AG04449 (cell line): ENCODE measurements around the gene TMEM116.
"Not testable (repeated sequence)": the region's sequence is repeated elsewhere in the genome, so short reads cannot be mapped to it uniquely, and the experiment has no call there.

ENCODE experiments used
- CTCF ChIA-PET: fragments of 350-600 bp; formaldehyde crosslinking; extraction: SDS; loops from one replicate; lab custom pipeline; 2021; ENCODE audit warnings: antibody characterized with exemption; lab: Yijun Ruan, JAX
- POLR2A ChIA-PET: fragments of 400-600, 350-600 bp; formaldehyde crosslinking; extraction: SDS; loops from one replicate; lab custom pipeline; 2020; ENCODE audit warnings: antibody characterized with exemption, inconsistent platforms; lab: Yijun Ruan, JAX
- DNase-seq: peaks from one replicate; pipeline ENCODE4 v3.0.0-alpha.2; 2010; ENCODE audit warnings: low read depth, low spot score
- H3K4me3 ChIP-seq: 2 replicates; pipeline ENCODE4 v1.5.1; 2011; ENCODE audit warnings: low read depth, mild to moderate bottlenecking, control low read depth, low read length
- CTCF ChIP-seq: IDR thresholded peaks from one replicate; pipeline ENCODE4 v1.5.1; 2011; ENCODE audit warnings: mild to moderate bottlenecking, moderate library complexity, low read length, control low read depth, inconsistent platforms; ENCODE audit not compliant: insufficient read depth; ENCODE audit errors: missing control alignments

TMEM116 gene

GRCh38 chr12:112012775-112013600, at the start of gene TMEM116, which contains the start of gene ERP29:
TMEM116 (minus strand) TSS chr12:112013165; CDS start chr12:112005270, 7,895 bp downstream.
ERP29 (plus strand) TSS chr12:112013426; CDS start chr12:112013466, 40 bp downstream.
- peak within 1 kb of the TSS; percentile 96 for H3K4me3 ChIP-seq
- peak; percentile 71 for TF ChIP-seq CTCF
- POLR2A ChIA-PET: interaction anchor here (1.3 to 1.4 kb wide), 2 partner anchors 9 to 112 kb away, joined by 4 read pairs; partner anchors contain the start of gene TRAFD1
- DNase-seq: peak; percentile 84
- CTCF ChIA-PET: interaction anchor here (1.0 to 2.9 kb wide), 7 partner anchors 9 to 68 kb away, joined by 3 to 21 read pairs (median 8); no protein-coding TSS in a partner anchor

- DNase-seq: no peak
- no peak for TF ChIP-seq CTCF
- ChIA-PET POLR2A (no interaction called here), CTCF (interaction anchor here (1.4 kb wide), 1 partner anchor 18 kb away, joined by 5 read pairs; no protein-coding TSS in a partner anchor)
- no peak overlapping the region for H3K4me3 ChIP-seq
These were observed 48.2 kb upstream of the TMEM116 start for GRCh38 chr12:112061137-112061536.

GRCh38 chr12:112049351-112049750, 36.4 kb upstream of the TMEM116 start:
- DNase-seq: no peak
- no peak for TF ChIP-seq CTCF
- ChIA-PET POLR2A (no interaction called here), CTCF (interaction anchor here (1.0 to 2.3 kb wide), 2 partner anchors 23 to 104 kb away, joined by 3 to 6 read pairs; no protein-coding TSS in a partner anchor)
- no peak overlapping the region for H3K4me3 ChIP-seq

GRCh38 chr12:112046003-112046402, 33.0 kb upstream of the TMEM116 start:
- ChIA-PET CTCF (interaction anchor here (0.6 kb wide), 1 partner anchor 10 kb away, joined by 3 read pairs; no protein-coding TSS in a partner anchor), POLR2A (no interaction called here)
- no peak overlapping the region for H3K4me3 ChIP-seq
- TF ChIP-seq CTCF: no peak
- DNase-seq: no peak

GRCh38 chr12:112036614-112037013, 23.6 kb upstream of the TMEM116 start:
- DNase-seq, H3K4me3 ChIP-seq, POLR2A ChIA-PET: not testable (repeated sequence)
- CTCF ChIA-PET: interaction anchor here (0.9 kb wide), 1 partner anchor 13 kb away, joined by 4 read pairs; no protein-coding TSS in a partner anchor

- POLR2A ChIA-PET: no interaction called here
- CTCF ChIA-PET: interaction anchor here (0.7 kb wide), 1 partner anchor 44 kb away, joined by 3 read pairs; no protein-coding TSS in a partner anchor
These were observed 22.3 kb upstream of the TMEM116 start for GRCh38 chr12:112035219-112035785.

More at GRCh38 chr12:112035219-112035785, 22.3 kb upstream of the TMEM116 start:
- DNase-seq: no peak
- H3K4me3 ChIP-seq: no peak overlapping the region
- TF ChIP-seq CTCF: no peak
